ENCODE results near the gene PDE4C. TPM values are rescaled to one million over a fixed set of nuclear protein-coding genes. Genes with fewer than 3 reads are reported as not detected.

The PDE4C gene
- total and polyA plus RNA-seq, 12 donors, result 0.30 to 6.3 (median 1.1) TPM

- ATAC-seq (no peak), DNase-seq (no peak)
- Histone ChIP-seq H3K4me3 (no peak overlapping the region), H3K27me3 (no peaks in the 10 kb centered on the region), H3K36me3 (peaks cover 0 to 66% (median 21%) of the 10 kb centered on the region in 9 donors), H3K27ac (no peak overlapping the region), H3K4me1 (peaks cover 8 to 23% (median 17%) of the 10 kb centered on the region in 9 donors), H3K9me3 (no peaks in the 10 kb centered on the region)
- no peak for TF ChIP-seq CTCF (IDR thresholded peaks at IDR 0.05)
- WGBS, 2 donors, result 93 to 94% methylated on average over 18 of the region's 18 CpGs
- intact Hi-C loops (cut with DNase I), result loop anchor here in 1 of 10 donors (10.0 kb wide), 1 partner anchor 127 kb away; the partner anchor contains the start of gene LSM4
These were observed 28.9 kb downstream of the PDE4C start for GRCh38 chr19:18197306-18197705.

- no peak for ATAC-seq
- H3K27ac ChIP-seq, result no peak overlapping the region
These were observed 29.8 kb downstream of the PDE4C start for GRCh38 chr19:18196511-18196845.

GRCh38 chr19:18194554-18195238 lies 31.5 kb downstream of the PDE4C start:
- Histone ChIP-seq H3K4me3 (peak overlapping the region in 4 of 10 donors; percentile 75 to 95 (median 84)), H3K27ac (peak overlapping the region in 3 of 10 donors; percentile 48 to 86 (median 85)), H3K4me1 (peaks cover 8 to 34% (median 19%) of the 10 kb centered on the region in 9 donors), H3K27me3 (no peaks in the 10 kb centered on the region), H3K36me3 (peaks cover 0 to 49% (median 17%) of the 10 kb centered on the region in 9 donors), H3K9me3 (no peaks in the 10 kb centered on the region)
- peak in 1 of 2 donors; percentile 44 for DNase-seq
- intact Hi-C loops (cut with DNase I), result loop anchor here in 4 of 10 donors (5.0 to 10.0 kb wide), 3 partner anchors 58 to 613 kb away; partner anchors contain the start of gene LSM4 (in 1 of the 4)
- no peak for TF ChIP-seq CTCF (IDR thresholded peaks at IDR 0.05)
- WGBS, 2 donors, result 39 to 47% methylated on average over 26 to 27 of the region's 27 CpGs
- no peak for ATAC-seq

More at GRCh38 chr19:18196511-18196845, 29.8 kb downstream of the PDE4C start:
- Histone ChIP-seq H3K4me1 (peaks cover 8 to 31% (median 18%) of the 10 kb centered on the region in 9 donors), H3K4me3 (no peak overlapping the region), H3K27me3 (no peaks in the 10 kb centered on the region), H3K36me3 (peaks cover 0 to 57% (median 21%) of the 10 kb centered on the region in 9 donors), H3K9me3 (no peaks in the 10 kb centered on the region)
- intact Hi-C loops (cut with DNase I), result loop anchor here in 1 of 10 donors (10.0 kb wide), 1 partner anchor 128 kb away; the partner anchor contains the start of gene LSM4
- no peak for TF ChIP-seq CTCF (IDR thresholded peaks at IDR 0.05)
- no peak for DNase-seq
- WGBS, 2 donors, result 85 to 86% methylated on average over 7 of the region's 7 CpGs

- H3K4me1 ChIP-seq, result peaks cover 8 to 34% (median 19%) of the 10 kb centered on the region in 9 donors
- no peaks in the 10 kb centered on the region for H3K27me3 ChIP-seq
- H3K9me3 ChIP-seq, result no peaks in the 10 kb centered on the region
- intact Hi-C loops (cut with DNase I), result loop anchor here in 4 of 10 donors (5.0 to 10.0 kb wide), 3 partner anchors 58 to 613 kb away; partner anchors contain the start of gene LSM4 (in 1 of the 4)
- DNase-seq (no peak), ATAC-seq (no peak)
- peak overlapping the region in 9 of 10 donors; percentile 75 to 98 (median 84) for H3K4me3 ChIP-seq
- peak overlapping the region in 5 of 10 donors; percentile 48 to 86 (median 85) for H3K27ac ChIP-seq
- 52 to 61% methylated on average over 12 of the region's 12 CpGs for WGBS, 2 donors
- peaks cover 0 to 43% (median 12%) of the 10 kb centered on the region in 9 donors for H3K36me3 ChIP-seq
- no peak for TF ChIP-seq CTCF (IDR thresholded peaks at IDR 0.05)
These were observed 32.1 kb downstream of the PDE4C start for GRCh38 chr19:18194181-18194530.
